PC-9 (cell line): Measurements from ENCODE around the gene TRIM38. TPM values are rescaled to one million over a fixed set of nuclear protein-coding genes. Genes with fewer than 3 reads are reported as not detected.

Experiments
- BruUV-seq: library from RNA; stranded (reverse); fragments of 400-500 nt; replicated peaks from 2 replicates; lab custom pipeline; 2021; lab: Mats Ljungman, UMichigan
- CTCF ChIA-PET: fragments of 300-600 bp; sonication (Branson Sonifier 250); formaldehyde crosslinking; loops from one replicate; lab custom pipeline; 2022; ENCODE audit warnings: antibody characterized with exemption; lab: Charles Lee
- POLR2A ChIA-PET: fragments of 300-600 bp; sonication (Branson Sonifier 250); formaldehyde crosslinking; loops from one replicate; lab custom pipeline; 2022; ENCODE audit warnings: antibody characterized with exemption; ENCODE audit not compliant: unreplicated experiment; lab: Charles Lee
- DNase-seq, 2 experiments: peaks; one replicate each; pipeline versions ENCODE4 v3.0.0 to v3.0.0-alpha.2; 2015 to 2022; ENCODE audit warnings: mixed read lengths in 1 of 2
- H2AFZ ChIP-seq: fragments of 200-600 bp; sonication (generic); 2 replicates; pipeline ENCODE4 v1.8.1; 2017; ENCODE audit warnings: antibody characterized with exemption
- H3F3A ChIP-seq: fragments of 200-600 bp; sonication (generic); 2 replicates; pipeline ENCODE4 v1.8.1; 2017; ENCODE audit warnings: antibody characterized with exemption, mild to moderate bottlenecking, low read depth; ENCODE audit not compliant: insufficient read depth
- H3K27ac ChIP-seq: fragments of 200-600 bp; sonication (generic); 2 replicates; pipeline ENCODE4 v1.6.1; 2016; ENCODE audit warnings: mixed run types
- H3K27me3 ChIP-seq: fragments of 200-600 bp; sonication (generic); 2 replicates; pipeline ENCODE4 v1.6.1; 2016; ENCODE audit warnings: low read depth, mixed run types; ENCODE audit not compliant: insufficient read depth
- H3K36me3 ChIP-seq: fragments of 200-600 bp; sonication (generic); 2 replicates; pipeline ENCODE4 v1.6.1; 2016; ENCODE audit warnings: low read depth, mixed run types
- H3K4me1 ChIP-seq: fragments of 200-600 bp; sonication (generic); replicated peaks from 2 replicates; pipeline ENCODE4 v1.6.1; 2016; ENCODE audit warnings: mixed run types; ENCODE audit not compliant: insufficient read depth
- H3K4me2 ChIP-seq: fragments of 200-600 bp; sonication (generic); 2 replicates; pipeline ENCODE4 v1.6.1; 2017; ENCODE audit warnings: mixed run types
- H3K4me3 ChIP-seq: fragments of 200-600 bp; sonication (generic); 2 replicates; pipeline ENCODE4 v1.6.1; 2016; ENCODE audit warnings: mixed run types
- H3K79me2 ChIP-seq: fragments of 200-600 bp; sonication (generic); 2 replicates; pipeline ENCODE4 v1.6.1; 2017; ENCODE audit warnings: low read depth, mixed run types
- H3K9me2 ChIP-seq: fragments of 200-600 bp; sonication (generic); 2 replicates; pipeline ENCODE4 v1.8.1; 2017; ENCODE audit warnings: mild to moderate bottlenecking; ENCODE audit not compliant: insufficient read depth
- H3K9me3 ChIP-seq: fragments of 200-600 bp; sonication (generic); 2 replicates; pipeline ENCODE4 v1.8.1; 2016; ENCODE audit warnings: low read depth; ENCODE audit not compliant: insufficient read depth
- H4K20me1 ChIP-seq: fragments of 200-600 bp; sonication (generic); 2 replicates; pipeline ENCODE4 v1.8.1; 2017; ENCODE audit not compliant: insufficient read depth
- CTCF ChIP-seq: fragments of 200-600 bp; sonication (generic); conservative IDR thresholded peaks from 2 replicates; pipeline ENCODE4 v1.6.1; 2017; ENCODE audit warnings: mixed run types, antibody characterized with exemption, mild to moderate bottlenecking, moderate library complexity
- EZH2 ChIP-seq: fragments of 200-600 bp; sonication (generic); IDR thresholded peaks from 2 replicates; pipeline ENCODE4 v1.8.0; 2017; ENCODE audit warnings: antibody characterized with exemption, low read depth
- intact Hi-C: fragments of 100-400 bp; cut with micrococcal nuclease; formaldehyde crosslinking; loops from one replicate; pipeline ENCODE4 v1.10.0; 2022; ENCODE audit not compliant: unreplicated experiment
- total RNA-seq: library from RNA; stranded (reverse); gene quantifications from 2 replicates; pipeline ENCODE4 v1.2.3, GENCODE V29; 2021

The TRIM38 gene
- total RNA-seq, 1 experiment from 2014 or later, result 31.3 TPM

- intact Hi-C loops, result no loop called here
- no peak for TF ChIP-seq EZH2
- no peak for TF ChIP-seq CTCF
- no peak overlapping the region for H3K27ac ChIP-seq
- no peaks in the 10 kb centered on the region for H3K36me3 ChIP-seq
- H3K9me2 ChIP-seq, result no peaks in the 10 kb centered on the region
- ChIA-PET POLR2A (interaction anchor here (0.6 kb wide), 1 partner anchor 62 kb away, joined by 3 read pairs; no protein-coding TSS in a partner anchor), CTCF (no interaction called here)
- no peaks in the 10 kb centered on the region for H3K9me3 ChIP-seq
- no peaks in the 10 kb centered on the region for H4K20me1 ChIP-seq
- H3F3A ChIP-seq, result no peaks in the 10 kb centered on the region
- H3K27me3 ChIP-seq, result no peaks in the 10 kb centered on the region
- H3K4me3 ChIP-seq, result no peak overlapping the region
- no TSS peak for BruUV-seq
- H2AFZ ChIP-seq, result no peak overlapping the region
- no peaks in the 10 kb centered on the region for H3K79me2 ChIP-seq
- H3K4me2 ChIP-seq, result no peak overlapping the region
- H3K4me1 ChIP-seq, result no peaks in the 10 kb centered on the region
- DNase-seq, result no peak
Observed at GRCh38 chr6:25954756-25955155, 7.8 kb upstream of the TRIM38 start.

DNA sequence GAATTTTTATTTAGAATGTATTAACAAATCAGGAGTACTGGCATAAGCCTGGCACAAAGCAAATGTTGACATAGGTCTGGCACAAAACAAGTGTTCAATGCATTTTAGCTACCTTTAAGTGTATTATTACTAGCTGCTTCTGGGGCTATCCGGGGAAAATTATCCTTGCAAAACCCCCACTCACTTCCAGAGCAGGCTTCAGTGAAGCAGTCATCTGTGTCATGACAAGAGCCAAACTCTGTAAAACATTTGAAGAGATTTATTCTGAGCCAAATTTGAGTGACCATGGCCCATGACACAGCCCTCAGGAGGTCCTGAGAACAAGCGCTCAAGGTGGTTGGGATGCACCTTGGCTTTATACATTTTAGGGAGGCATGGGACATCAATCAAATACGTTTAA is 6.4 kb upstream of the TRIM38 start:
- intact Hi-C loops, result no loop called here
- Histone ChIP-seq H3K4me1 (no peaks in the 10 kb centered on the region), H3K9me2 (no peaks in the 10 kb centered on the region), H2AFZ (no peak overlapping the region), H4K20me1 (no peaks in the 10 kb centered on the region), H3K79me2 (no peaks in the 10 kb centered on the region), H3F3A (no peaks in the 10 kb centered on the region), H3K27ac (no peak overlapping the region), H3K4me3 (no peak overlapping the region), H3K4me2 (no peak overlapping the region), H3K27me3 (no peaks in the 10 kb centered on the region), H3K36me3 (no peaks in the 10 kb centered on the region), H3K9me3 (no peaks in the 10 kb centered on the region)
- ChIA-PET CTCF (no interaction called here), POLR2A (no interaction called here)
- no peak for TF ChIP-seq CTCF
- TF ChIP-seq EZH2, result no peak
- DNase-seq, result no peak
- no TSS peak for BruUV-seq

- DNase-seq, result no peak
- H3K27me3 ChIP-seq, result no peaks in the 10 kb centered on the region
- no peak overlapping the region for H3K4me2 ChIP-seq
- no peak for TF ChIP-seq CTCF
- no peak for TF ChIP-seq EZH2
- peaks cover 12% of the 10 kb centered on the region for H3F3A ChIP-seq
- H3K4me1 ChIP-seq, result peaks cover 8% of the 10 kb centered on the region
- no peaks in the 10 kb centered on the region for H3K9me2 ChIP-seq
- no peak overlapping the region for H3K27ac ChIP-seq
- intact Hi-C loops, result no loop called here
- ChIA-PET POLR2A (no interaction called here), CTCF (no interaction called here)
- peaks cover 8% of the 10 kb centered on the region; the same call in 1 of the 2 replicates for H3K79me2 ChIP-seq
- H2AFZ ChIP-seq, result peak overlapping the region; percentile 29; the same call in 1 of the 2 replicates
- no TSS peak for BruUV-seq
- no peak overlapping the region for H3K4me3 ChIP-seq
- no peaks in the 10 kb centered on the region for H3K9me3 ChIP-seq
- no peaks in the 10 kb centered on the region; the same call in 1 of the 2 replicates for H3K36me3 ChIP-seq
- H4K20me1 ChIP-seq, result no peaks in the 10 kb centered on the region
Observed at GRCh38 chr6:25958700-25959162, 3.9 kb upstream of the TRIM38 start.
